Left ventricle myocardium superior (tissue), 1 donor: ENCODE results near the gene OPCML. TPM values are rescaled to one million over a fixed set of nuclear protein-coding genes. Genes with fewer than 3 reads are reported as not detected.

Source experiments
- ATAC-seq: fragments of 200-7000 bp; cut with Tn5 transposase; one replicate; pipeline ENCODE4 v1.9.1; 2020; ENCODE audit warnings: mild to moderate bottlenecking, moderate library complexity
- DNase-seq: peaks from one replicate; pipeline ENCODE4 v3.0.0-alpha.2; 2020
- intact Hi-C: fragments of 100-400 bp; cut with micrococcal nuclease; formaldehyde crosslinking; loops from one replicate; pipeline ENCODE4 v1.11.0; 2022
- total RNA-seq: library from RNA; stranded (reverse); fragmentation: NEBNext Ultra II Directional; extraction: Animal tissue kit (Norgen Biotek cat#: 25700); gene quantifications from one replicate; pipeline ENCODE4 v1.2.1, GENCODE V29; 2021
- donor health status: DM: no; HTN: yes; CAD: no; lungs with severe emphysema.

The OPCML gene
- total RNA-seq, 1 donor from 2014 or later, result 0.37 TPM

GRCh38 chr11:132840660-132841059 lies 691.6 kb downstream of the OPCML start:
- no peak for DNase-seq
- no peak for ATAC-seq
- intact Hi-C loops, result no loop called here

GRCh38 chr11:132840191-132840590 lies 692.1 kb downstream of the OPCML start:
- intact Hi-C loops, result no loop called here
- no peak for DNase-seq

GRCh38 chr11:132839236-132839945 lies 692.9 kb downstream of the OPCML start:
- no peak for ATAC-seq
- intact Hi-C loops, result no loop called here
- DNase-seq, result no peak

More at GRCh38 chr11:132840191-132840590, 692.1 kb downstream of the OPCML start:
- no peak for ATAC-seq

- intact Hi-C loops, result no loop called here
- DNase-seq, result no peak
- ATAC-seq, result no peak
Observed at GRCh38 chr11:132838627-132839026, 693.7 kb downstream of the OPCML start.

- intact Hi-C loops, result no loop called here
- ATAC-seq (no peak), DNase-seq (no peak)
Observed at GRCh38 chr11:132831272-132831671, 701.0 kb downstream of the OPCML start.

GRCh38 chr11:132824642-132825041 lies 707.7 kb downstream of the OPCML start:
- ATAC-seq, result no peak

GRCh38 chr11:132822276-132822675 lies 710.0 kb downstream of the OPCML start:
- ATAC-seq (no peak), DNase-seq (no peak)
- intact Hi-C loops, result no loop called here

More at GRCh38 chr11:132824642-132825041, 707.7 kb downstream of the OPCML start:
- intact Hi-C loops, result no loop called here
- DNase-seq, result no peak

GRCh38 chr11:132821499-132821898 lies 710.8 kb downstream of the OPCML start:
- DNase-seq (no peak), ATAC-seq (no peak)
- intact Hi-C loops, result no loop called here

GRCh38 chr11:132821014-132821413 lies 711.3 kb downstream of the OPCML start:
- no peak for DNase-seq
- no peak for ATAC-seq
- intact Hi-C loops, result no loop called here

- DNase-seq (no peak), ATAC-seq (no peak)
- intact Hi-C loops, result no loop called here
Observed at GRCh38 chr11:132818951-132819350, 713.4 kb downstream of the OPCML start.

- DNase-seq, result no peak
- ATAC-seq, result no peak
- intact Hi-C loops, result no loop called here
Observed at GRCh38 chr11:132817387-132817786, 714.9 kb downstream of the OPCML start.

- DNase-seq, result no peak
- intact Hi-C loops, result no loop called here
- no peak for ATAC-seq
Observed at GRCh38 chr11:132814410-132814809, 717.9 kb downstream of the OPCML start.

GRCh38 chr11:132811649-132812048 lies 720.7 kb downstream of the OPCML start:
- ATAC-seq (no peak), DNase-seq (no peak)
- intact Hi-C loops, result no loop called here

- no peak for DNase-seq
- intact Hi-C loops, result no loop called here
- no peak for ATAC-seq
Observed at GRCh38 chr11:132809070-132809469, 723.2 kb downstream of the OPCML start.

- no peak for ATAC-seq
- DNase-seq, result no peak
- intact Hi-C loops, result no loop called here
Observed at GRCh38 chr11:132804258-132804657, 728.0 kb downstream of the OPCML start.

- DNase-seq (no peak), ATAC-seq (no peak)
- intact Hi-C loops, result no loop called here
Observed at GRCh38 chr11:132803436-132803835, 728.9 kb downstream of the OPCML start.

- intact Hi-C loops, result no loop called here
Observed at GRCh38 chr11:132802947-132803346, 729.4 kb downstream of the OPCML start.

GRCh38 chr11:132793831-132794230 lies 738.5 kb downstream of the OPCML start:
- intact Hi-C loops, result no loop called here
- DNase-seq, result no peak

More at GRCh38 chr11:132802947-132803346, 729.4 kb downstream of the OPCML start:
- DNase-seq (no peak), ATAC-seq (no peak)

GRCh38 chr11:132792341-132793140 lies 739.8 kb downstream of the OPCML start:
- ATAC-seq (peak; percentile 35), DNase-seq (no peak)
- intact Hi-C loops, result no loop called here

More at GRCh38 chr11:132793831-132794230, 738.5 kb downstream of the OPCML start:
- no peak for ATAC-seq

- ATAC-seq (no peak), DNase-seq (no peak)
- intact Hi-C loops, result no loop called here
Observed at GRCh38 chr11:132790971-132791370, 741.3 kb downstream of the OPCML start.
